HG02571 (cell line): ENCODE results near the gene MYOF.
"Not testable (repeated sequence)": the region's sequence is repeated elsewhere in the genome, so short reads cannot be mapped to it uniquely, and the experiment has no call there.

Source experiments
- ATAC-seq: cut with Tn5 transposase; IDR thresholded peaks from one replicate; pipeline ENCODE4 v1.9.1; 2021; ENCODE audit warnings: mild to moderate bottlenecking, moderate library complexity; ENCODE audit not compliant: unreplicated experiment

MYOF gene

DNA sequence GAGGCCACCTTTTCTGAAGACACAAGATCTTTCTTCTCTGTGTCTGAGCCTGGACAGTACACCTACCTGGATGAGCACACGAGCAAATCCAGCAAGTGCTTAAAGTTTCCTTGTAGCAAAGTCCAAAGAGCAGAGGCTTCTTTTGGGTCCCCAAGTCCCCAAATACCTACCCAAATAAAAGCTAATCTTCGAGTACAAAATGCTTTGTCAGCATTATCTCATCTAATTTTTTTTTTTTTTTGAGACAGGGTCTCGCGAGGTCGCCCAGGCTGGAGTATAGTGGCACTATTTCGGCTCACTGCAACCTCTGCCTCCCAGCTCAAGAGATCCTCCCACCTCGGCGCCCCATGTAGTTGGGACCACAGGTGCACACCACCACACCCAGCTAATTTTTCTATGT is 24.6 kb downstream of the MYOF start:
- ATAC-seq = no peak

DNA sequence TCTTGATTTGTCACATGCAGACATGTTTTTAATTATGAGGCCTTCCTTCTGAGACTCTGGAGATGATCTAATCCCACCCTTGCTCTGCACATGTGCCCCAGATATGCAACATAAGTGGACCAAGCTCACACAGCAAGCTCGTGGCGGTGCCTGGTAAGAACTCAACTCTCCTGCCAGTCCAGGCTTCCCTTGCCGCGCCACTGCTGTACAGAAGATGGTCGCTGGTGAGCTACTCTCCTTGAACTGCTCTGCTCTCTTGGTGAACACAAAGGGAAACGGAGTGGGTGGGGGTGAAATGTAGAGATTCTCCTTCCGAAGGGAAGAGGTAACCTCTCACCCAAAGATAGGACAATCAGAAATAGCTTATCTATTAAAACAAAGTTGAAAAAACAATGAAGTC is 25.7 kb downstream of the MYOF start:
- no peak for ATAC-seq

DNA sequence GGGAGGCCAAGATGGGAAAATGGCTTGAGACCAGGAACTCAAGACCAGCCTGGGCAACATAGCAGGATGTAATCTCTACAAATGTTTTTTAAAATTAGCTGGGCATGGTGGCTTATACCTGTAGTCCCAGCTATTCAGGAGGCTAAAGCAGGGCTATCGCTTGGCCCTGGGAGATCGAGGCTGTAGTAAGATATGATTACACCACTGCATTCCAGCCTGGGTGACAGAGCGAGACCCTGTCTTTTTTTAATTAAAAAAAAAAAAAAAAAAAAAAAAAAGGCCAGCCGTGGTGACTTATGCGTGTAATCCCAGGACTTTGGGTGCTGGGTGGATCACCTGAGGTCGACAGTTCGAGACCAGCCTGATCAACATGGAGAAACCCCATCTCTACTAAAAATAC is 27.4 kb downstream of the MYOF start:
- no peak for ATAC-seq

GRCh38 chr10:93454146-93454545 is 28.0 kb downstream of the MYOF start:
- ATAC-seq = no peak

GRCh38 chr10:93452143-93452542 is 30.0 kb downstream of the MYOF start:
- ATAC-seq = no peak

DNA sequence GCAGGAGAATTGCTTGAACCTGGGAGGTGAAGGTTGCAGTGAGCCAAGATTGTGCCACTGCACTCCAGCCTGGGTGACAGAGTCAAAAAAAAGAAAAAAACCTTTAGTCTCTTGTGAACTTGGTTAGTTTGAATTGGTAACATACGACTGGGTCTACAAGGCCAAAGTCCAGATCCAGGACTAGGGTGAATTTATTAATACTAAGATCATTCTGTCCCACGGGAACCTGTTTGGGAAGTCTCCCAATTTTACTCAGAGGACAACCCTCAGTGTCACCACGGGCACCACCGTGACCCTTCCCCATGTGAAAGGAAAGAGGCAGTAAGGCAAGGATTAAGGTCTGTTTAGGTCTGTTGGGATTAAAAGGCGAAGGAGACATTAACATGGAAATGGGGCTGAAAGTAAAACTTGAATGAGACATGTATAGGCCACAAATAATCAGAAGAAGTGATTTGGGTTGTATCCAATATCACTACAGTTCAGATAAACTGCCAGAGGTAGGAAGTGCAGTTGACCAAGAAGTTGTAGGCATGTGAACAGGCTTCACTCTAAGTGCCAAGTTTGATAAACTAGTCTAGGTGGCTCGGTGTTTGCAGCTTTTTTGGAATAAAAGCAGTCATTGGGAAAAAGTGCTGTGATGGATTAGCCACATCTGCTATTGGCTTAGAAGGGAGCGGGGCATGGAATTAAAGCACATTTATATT is 30.7 kb downstream of the MYOF start:
- no peak for ATAC-seq

DNA sequence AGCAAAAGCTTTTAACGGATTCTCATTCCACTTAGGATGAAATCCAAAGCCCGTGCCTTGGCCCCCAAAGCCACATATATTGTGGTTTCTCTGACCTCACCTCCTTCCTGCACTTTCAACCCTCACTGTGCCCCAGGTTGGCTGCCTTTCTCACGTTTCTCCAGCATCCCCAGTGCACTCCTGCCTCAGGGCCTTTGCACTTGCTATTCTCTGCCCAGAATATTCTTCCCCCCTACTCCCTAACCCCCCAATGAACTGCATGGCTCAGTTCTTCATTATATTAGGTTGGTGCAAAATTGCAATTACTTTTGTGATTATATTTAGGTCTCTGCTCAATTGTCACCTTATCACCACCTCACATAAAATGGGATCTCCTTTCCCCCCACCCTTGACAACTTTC is 34.2 kb downstream of the MYOF start:
- ATAC-seq = no peak

- no peak for ATAC-seq
Observed at GRCh38 chr10:93447019-93447418, 35.1 kb downstream of the MYOF start.

GRCh38 chr10:93445978-93446720 is 36.0 kb downstream of the MYOF start:
- ATAC-seq = no peak

GRCh38 chr10:93445097-93445960 is 36.8 kb downstream of the MYOF start:
- ATAC-seq = no peak

GRCh38 chr10:93443481-93443880 is 38.7 kb downstream of the MYOF start:
- no peak for ATAC-seq

GRCh38 chr10:93442721-93443120 is 39.4 kb downstream of the MYOF start:
- ATAC-seq = not testable (repeated sequence)

GRCh38 chr10:93440591-93441091 is 41.5 kb downstream of the MYOF start:
- no peak for ATAC-seq

- no peak for ATAC-seq
Observed at GRCh38 chr10:93438613-93439253, 43.4 kb downstream of the MYOF start.

GRCh38 chr10:93437946-93438612 is 44.1 kb downstream of the MYOF start:
- ATAC-seq = no peak

GRCh38 chr10:93437086-93437945 is 44.8 kb downstream of the MYOF start:
- ATAC-seq = no peak

DNA sequence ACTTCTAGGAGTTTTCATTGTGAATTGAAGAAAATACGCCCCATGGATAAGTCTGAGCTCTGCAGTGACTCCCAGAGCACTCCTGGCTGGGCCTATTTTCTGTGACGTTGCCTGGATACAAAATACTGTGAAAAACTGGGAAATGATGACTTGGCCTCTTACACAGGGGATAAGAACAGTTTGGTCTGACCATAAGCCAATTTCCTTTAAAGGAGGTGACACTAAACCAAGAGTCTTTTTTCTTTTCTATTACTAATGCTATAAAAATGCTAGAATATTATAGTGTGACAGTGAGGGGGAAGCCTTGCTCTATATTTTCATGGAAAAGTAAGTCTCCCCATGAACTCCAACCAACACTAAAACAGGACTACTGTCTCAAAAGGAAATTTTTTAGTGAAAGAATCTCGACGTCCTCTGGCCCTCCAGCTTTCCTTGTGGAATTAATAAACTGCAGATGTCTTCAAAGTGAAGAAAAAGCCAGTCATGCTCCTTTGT is 45.5 kb downstream of the MYOF start:
- no peak for ATAC-seq

DNA sequence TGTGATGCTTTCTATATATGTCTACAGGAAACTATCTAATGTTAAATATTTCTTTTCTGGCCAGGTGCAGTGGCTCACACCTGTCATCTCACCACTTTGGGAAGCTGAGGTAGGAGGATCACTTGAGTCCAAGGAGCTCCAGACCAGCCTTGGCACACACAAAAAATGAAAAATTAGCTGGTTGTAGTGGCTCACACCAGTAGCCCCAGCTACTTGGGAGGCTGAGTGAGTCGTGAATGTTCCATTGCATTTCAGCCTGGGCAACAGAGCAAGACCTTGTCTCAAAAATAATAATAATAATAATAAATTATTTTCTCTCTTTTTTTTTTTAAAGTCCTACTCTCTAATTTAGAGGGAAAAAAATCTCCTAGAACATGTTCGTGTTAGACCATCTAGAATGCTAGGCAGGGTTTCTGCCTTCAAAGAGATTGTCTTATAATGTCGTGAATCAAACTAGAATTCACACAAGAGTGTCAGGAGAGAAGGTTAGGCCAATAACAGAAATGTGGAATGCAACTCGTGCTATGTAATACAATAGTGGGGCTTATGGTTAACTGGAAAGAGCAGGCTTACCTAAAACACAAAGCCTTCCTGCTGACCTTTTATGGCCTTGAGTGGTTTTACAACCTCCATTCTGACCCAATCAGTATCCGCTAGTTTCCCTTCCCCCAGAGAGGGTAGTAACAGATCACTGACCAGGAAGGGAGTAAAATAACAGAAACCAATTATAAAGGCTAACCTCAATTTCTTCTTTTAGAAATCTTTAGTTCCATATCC is 46.3 kb downstream of the MYOF start:
- ATAC-seq = no peak
